Coronary artery (tissue), 2 donors: ENCODE data around the gene SELENOI.
"Not testable (repeated sequence)": the region's sequence is repeated elsewhere in the genome, so short reads cannot be mapped to it uniquely, and the experiment has no call there.

Source experiments
- DNase-seq: peaks from one replicate; pipeline ENCODE4 v3.0.0-alpha.2; 2017; ENCODE audit warnings: low spot score
- H3K27ac ChIP-seq, 2 donors: fragments of 200-600 bp; sonication (generic); one replicate each; pipeline ENCODE4 v1.5.1; 2016 to 2019
- H3K4me3 ChIP-seq: fragments of 200-600 bp; sonication (generic); 2 replicates; pipeline ENCODE4 v1.5.1; 2016; ENCODE audit warnings: mild to moderate bottlenecking, moderate library complexity
- CTCF ChIP-seq: fragments of 200-600 bp; sonication (generic); IDR thresholded peaks from one replicate; pipeline ENCODE4 v1.5.1; 2019; ENCODE audit warnings: antibody characterized with exemption

Gene SELENOI

DNA sequence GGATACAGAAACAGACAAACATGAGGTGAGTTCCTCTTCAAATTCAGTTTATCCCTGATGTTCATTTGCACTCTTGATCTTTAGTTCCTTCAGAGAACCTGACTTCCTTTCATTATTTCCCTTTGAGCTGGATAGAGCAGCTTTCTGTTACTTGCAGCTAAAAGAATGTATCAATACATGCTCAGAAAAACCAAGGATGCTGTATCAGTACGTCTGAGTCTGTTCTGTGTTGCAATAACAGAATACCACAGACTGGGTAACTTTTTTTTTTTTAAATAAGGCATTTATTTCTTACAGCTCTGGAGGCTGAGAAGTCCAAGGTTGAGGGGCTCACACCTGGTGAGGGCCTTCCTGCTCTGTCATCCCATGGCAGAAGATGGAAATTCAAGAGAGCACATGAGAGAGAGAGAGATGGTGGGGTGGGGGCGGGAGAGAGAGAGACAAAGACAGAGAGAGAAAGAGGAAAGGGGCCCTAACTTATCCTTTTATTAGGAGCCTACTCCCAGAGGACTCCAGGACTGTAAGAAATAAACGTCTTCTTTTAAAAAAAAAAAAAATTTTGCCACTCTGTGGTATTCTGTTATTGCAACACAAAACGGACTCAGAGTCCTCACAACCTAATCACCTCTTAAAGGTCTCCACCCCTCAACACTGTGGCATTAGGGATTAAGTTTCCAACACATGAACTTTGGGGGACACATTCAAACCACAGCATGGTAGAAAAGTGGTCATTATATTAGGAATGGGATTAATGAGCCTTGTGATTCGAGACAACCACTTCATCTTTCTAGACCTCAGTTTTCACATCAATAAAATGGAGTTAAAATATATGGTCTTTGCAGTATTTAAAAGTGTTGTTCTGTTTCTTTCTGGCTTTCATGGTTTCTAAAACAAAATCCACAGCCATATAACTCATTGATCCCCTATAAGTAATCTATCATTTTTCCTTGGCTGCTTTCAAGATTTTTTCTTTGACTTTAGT is 18.4 kb upstream of the SELENOI start:
- no peak overlapping the region for H3K4me3 ChIP-seq
- no peak overlapping the region for H3K27ac ChIP-seq
- TF ChIP-seq CTCF = no peak
- no peak for DNase-seq

DNA sequence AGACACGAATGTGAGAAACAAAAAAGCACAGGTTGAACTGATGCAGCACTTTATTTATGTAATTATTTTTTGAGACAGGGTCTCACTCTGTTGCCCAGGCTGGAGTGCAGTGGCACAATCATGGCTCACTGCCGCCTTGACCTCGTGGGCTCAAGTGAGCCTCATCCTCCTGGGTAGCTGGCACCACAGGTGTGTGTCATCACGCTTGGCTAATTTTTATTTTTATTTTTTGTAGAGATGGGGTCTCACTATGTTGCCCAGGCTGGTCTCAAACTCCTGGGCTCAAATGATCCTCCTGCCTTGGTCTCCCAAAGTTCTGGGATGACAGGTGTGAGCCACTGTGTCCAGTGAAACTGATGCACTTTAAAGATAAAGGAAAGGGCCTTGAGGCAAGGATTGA is 16.9 kb upstream of the SELENOI start:
- DNase-seq, H3K4me3 ChIP-seq, H3K27ac ChIP-seq: not testable (repeated sequence)

DNA sequence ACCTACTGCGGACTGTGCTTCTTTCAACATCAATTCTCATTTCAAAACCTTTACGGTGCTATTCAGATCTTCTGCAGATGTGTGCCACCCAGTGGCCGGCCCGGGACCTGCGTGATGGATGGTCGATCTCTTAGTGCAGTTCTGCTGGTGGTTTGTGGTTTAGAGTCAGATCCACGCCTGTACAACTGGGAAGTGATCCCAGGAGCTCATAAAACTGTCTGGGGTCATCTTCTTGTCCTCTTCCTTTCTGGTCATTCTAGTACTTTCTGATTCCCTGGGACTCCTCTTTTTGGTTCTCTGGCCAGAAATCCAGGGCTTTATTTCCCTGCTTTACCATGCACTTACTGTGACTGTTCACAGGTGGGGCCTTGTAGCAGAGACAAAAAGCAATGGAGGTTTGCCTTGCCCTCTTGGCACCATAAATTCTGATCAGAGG is 15.8 kb upstream of the SELENOI start:
- TF ChIP-seq CTCF = peak; percentile 83
- H3K4me3 ChIP-seq = no peak overlapping the region
- H3K27ac ChIP-seq = no peak overlapping the region
- DNase-seq = peak; percentile 90

DNA sequence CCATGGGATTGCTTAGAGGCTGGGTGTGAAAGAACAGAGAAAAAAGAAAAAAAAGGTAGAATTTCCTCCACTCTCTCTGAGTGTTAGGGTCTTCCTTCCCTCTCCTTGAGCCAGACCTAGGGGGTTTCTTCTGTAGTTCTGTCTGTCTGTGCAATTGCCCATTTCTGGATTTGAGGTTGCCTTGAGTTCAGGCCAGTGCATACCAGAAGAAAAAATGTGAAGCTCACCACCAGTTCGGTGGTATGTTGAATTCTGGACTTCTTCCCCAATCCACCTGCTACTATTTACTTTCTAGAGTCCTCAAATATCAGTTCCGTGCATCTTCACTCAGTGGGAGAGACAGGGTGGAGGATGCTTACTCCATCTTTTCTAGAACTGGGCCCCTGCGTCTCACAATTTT is 15.3 kb upstream of the SELENOI start:
- no peak for DNase-seq
- H3K4me3 ChIP-seq = no peak overlapping the region
- TF ChIP-seq CTCF = no peak
- H3K27ac ChIP-seq = no peak overlapping the region

GRCh38 chr2:26331321-26331720 is 14.6 kb upstream of the SELENOI start:
- H3K27ac ChIP-seq, H3K4me3 ChIP-seq, DNase-seq: not testable (repeated sequence)

DNA sequence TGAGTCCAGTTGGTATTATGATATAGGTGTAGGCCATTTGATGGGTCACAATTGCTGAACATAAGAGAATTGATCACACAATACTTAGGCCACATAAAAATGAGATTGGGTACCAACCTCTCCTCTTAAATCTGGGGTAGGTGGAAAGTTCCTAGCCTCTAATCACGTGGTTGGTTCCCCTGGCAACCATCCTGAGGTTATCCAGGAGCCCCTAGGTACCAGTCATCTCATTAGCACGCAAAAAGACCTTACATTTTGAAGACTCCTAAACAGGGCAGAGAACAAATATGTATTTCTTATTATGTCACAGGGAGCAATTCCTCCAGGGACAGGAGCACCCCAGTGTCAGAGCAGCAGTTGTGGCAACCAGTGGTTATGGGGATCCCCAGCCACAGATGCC is 12.7 kb upstream of the SELENOI start:
- Histone ChIP-seq H3K4me3 (no peak overlapping the region), H3K27ac (no peak overlapping the region)
- TF ChIP-seq CTCF = no peak
- no peak for DNase-seq

GRCh38 chr2:26335231-26335630 is 10.7 kb upstream of the SELENOI start:
- no peak for DNase-seq
- TF ChIP-seq CTCF = no peak
- no peak overlapping the region for H3K4me3 ChIP-seq
- H3K27ac ChIP-seq = no peak overlapping the region

DNA sequence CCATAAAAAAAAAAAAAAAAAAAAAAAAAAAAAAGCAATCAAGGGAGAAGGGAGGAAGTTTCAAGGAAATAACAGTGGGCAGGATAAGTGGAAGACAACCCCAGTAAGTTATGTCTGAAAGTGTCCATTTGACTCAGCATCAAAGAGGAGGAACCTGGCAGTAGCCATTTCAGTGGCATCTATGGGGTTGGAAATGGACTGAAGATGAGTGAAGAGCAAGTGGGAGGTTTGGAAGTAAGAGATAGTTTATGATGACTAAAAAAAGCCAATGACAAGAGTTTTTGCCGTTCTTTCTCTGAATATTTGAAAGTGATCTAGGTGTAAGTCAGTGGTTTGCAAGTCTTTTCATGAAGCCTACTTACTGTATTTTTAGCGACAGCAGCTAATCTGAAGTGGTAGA is 9.2 kb upstream of the SELENOI start:
- H3K27ac ChIP-seq = no peak overlapping the region
- TF ChIP-seq CTCF = no peak
- H3K4me3 ChIP-seq = no peak overlapping the region
- DNase-seq = no peak
